ENCODE measurements around the gene OBP2B.

- TF ChIP-seq, protein P1, sequence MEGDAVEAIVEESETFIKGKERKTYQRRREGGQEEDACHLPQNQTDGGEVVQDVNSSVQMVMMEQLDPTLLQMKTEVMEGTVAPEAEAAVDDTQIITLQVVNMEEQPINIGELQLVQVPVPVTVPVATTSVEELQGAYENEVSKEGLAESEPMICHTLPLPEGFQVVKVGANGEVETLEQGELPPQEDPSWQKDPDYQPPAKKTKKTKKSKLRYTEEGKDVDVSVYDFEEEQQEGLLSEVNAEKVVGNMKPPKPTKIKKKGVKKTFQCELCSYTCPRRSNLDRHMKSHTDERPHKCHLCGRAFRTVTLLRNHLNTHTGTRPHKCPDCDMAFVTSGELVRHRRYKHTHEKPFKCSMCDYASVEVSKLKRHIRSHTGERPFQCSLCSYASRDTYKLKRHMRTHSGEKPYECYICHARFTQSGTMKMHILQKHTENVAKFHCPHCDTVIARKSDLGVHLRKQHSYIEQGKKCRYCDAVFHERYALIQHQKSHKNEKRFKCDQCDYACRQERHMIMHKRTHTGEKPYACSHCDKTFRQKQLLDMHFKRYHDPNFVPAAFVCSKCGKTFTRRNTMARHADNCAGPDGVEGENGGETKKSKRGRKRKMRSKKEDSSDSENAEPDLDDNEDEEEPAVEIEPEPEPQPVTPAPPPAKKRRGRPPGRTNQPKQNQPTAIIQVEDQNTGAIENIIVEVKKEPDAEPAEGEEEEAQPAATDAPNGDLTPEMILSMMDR (IDR thresholded peaks at IDR 0.05), result no peak
- no peak for TF ChIP-seq POLR2A (IDR thresholded peaks at IDR 0.05)
These were observed 1.4 kb downstream of the OBP2B start for GRCh38 chr9:133207540-133208170.

Measured in vagina (tissue), 2 donors.